SU-DHL-6 (cell line): Measurements from ENCODE around the gene SERINC3.

ENCODE experiments used
- H2AFZ ChIP-seq: fragments of 200-600 bp; sonication (generic); 2 replicates; pipeline ENCODE4 v1.6.1; 2014; ENCODE audit warnings: low read depth, mild to moderate bottlenecking, moderate library complexity, mixed read lengths, antibody characterized with exemption, low read length; ENCODE audit not compliant: severe bottlenecking
- H3F3A ChIP-seq: fragments of 200-600 bp; shearing (Covaris generic); 2 replicates; pipeline ENCODE4 v1.6.0; 2016; ENCODE audit warnings: antibody characterized with exemption, mild to moderate bottlenecking; ENCODE audit not compliant: insufficient read depth
- H3K27ac ChIP-seq: fragments of 200-600 bp; sonication (generic); 2 replicates; pipeline ENCODE4 v1.5.1; 2016; ENCODE audit warnings: low read depth, mild to moderate bottlenecking, low read length, moderate library complexity, mixed read lengths
- H3K27me3 ChIP-seq: fragments of 200-600 bp; sonication (generic), shearing (Covaris generic); 2 replicates; pipeline ENCODE4 v1.6.0; 2014; ENCODE audit warnings: mild to moderate bottlenecking, low read length
- H3K36me3 ChIP-seq: fragments of 200-600 bp; sonication (generic); 2 replicates; pipeline ENCODE4 v1.6.1; 2014; ENCODE audit warnings: mild to moderate bottlenecking, low read length, mixed read lengths
- H3K4me2 ChIP-seq: fragments of 300-600, 200-600 bp; shearing (Covaris generic), sonication (generic); 2 replicates; pipeline ENCODE4 v1.6.0; 2014; ENCODE audit warnings: low read length, low read depth, mild to moderate bottlenecking; ENCODE audit not compliant: poor library complexity, severe bottlenecking
- H3K4me3 ChIP-seq: fragments of 200-600 bp; sonication (generic); 2 replicates; pipeline ENCODE4 v1.5.1; 2014; ENCODE audit warnings: antibody characterized with exemption, low read length, mild to moderate bottlenecking, mixed read lengths; ENCODE audit not compliant: insufficient read depth, poor library complexity, severe bottlenecking
- H3K79me2 ChIP-seq: fragments of 200-600 bp; sonication (generic); 2 replicates; pipeline ENCODE4 v1.6.1; 2014; ENCODE audit warnings: mild to moderate bottlenecking, low read length, moderate library complexity; ENCODE audit not compliant: insufficient read depth
- H3K9ac ChIP-seq: fragments of 200-600 bp; sonication (generic); 2 replicates; pipeline ENCODE4 v1.7.0; 2014; ENCODE audit warnings: mild to moderate bottlenecking, low read length
- H3K9me2 ChIP-seq: fragments of 200-600 bp; sonication (generic); replicated peaks from 2 replicates; pipeline ENCODE4 v1.6.1; 2014; ENCODE audit warnings: low read length; ENCODE audit not compliant: insufficient read depth
- H3K9me3 ChIP-seq: fragments of 200-600 bp; sonication (generic); 2 replicates; pipeline ENCODE4 v1.6.1; 2014; ENCODE audit warnings: low read length, mixed read lengths; ENCODE audit not compliant: insufficient read depth
- H4K20me1 ChIP-seq: fragments of 200-600 bp; sonication (generic); 2 replicates; pipeline ENCODE4 v1.6.1; 2014; ENCODE audit warnings: low read depth, mild to moderate bottlenecking, antibody characterized with exemption, low read length, moderate library complexity, mixed read lengths
- EZH2phosphoT487 ChIP-seq: fragments of 200-600 bp; sonication (generic), shearing (Covaris generic); conservative IDR thresholded peaks from 2 replicates; pipeline ENCODE4 v1.6.1; 2018; ENCODE audit warnings: mild to moderate bottlenecking, antibody characterized with exemption, low read length, moderate library complexity, mixed read lengths
- TF ChIP-seq, protein P1 (sequence below): fragments of 200-600 bp; sonication (generic); IDR thresholded peaks from one replicate; pipeline ENCODE4 v1.5.1; 2017; ENCODE audit warnings: antibody characterized with exemption, mild to moderate bottlenecking, low read length, moderate library complexity; ENCODE audit not compliant: insufficient read depth, poor library complexity, severe bottlenecking

Gene SERINC3

DNA sequence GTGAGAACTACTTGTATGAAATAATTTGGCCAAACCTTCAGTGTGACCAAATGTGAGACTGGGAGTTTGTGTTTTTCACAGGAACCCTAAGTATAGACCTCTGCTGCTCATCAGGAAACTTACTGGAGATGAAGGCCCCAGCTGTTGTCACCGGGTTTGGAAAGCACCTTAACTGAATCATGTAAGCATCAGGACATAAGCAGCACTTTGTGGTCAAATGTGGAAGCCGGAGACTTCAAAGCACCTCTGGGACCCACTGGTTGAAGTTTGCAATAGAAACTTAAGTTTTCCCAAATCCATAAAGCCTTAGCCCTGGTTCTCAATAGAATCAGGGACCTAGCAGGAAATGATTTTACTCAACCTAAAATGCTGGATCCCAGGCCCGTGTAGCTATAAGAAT is 31.9 kb downstream of the SERINC3 start:
- Histone ChIP-seq H3F3A (no peaks in the 10 kb centered on the region), H3K79me2 (no peaks in the 10 kb centered on the region), H3K27me3 (no peaks in the 10 kb centered on the region), H4K20me1 (no peaks in the 10 kb centered on the region), H3K9me3 (no peaks in the 10 kb centered on the region), H2AFZ (no peak overlapping the region), H3K9me2 (no peaks in the 10 kb centered on the region), H3K9ac (no peak overlapping the region), H3K4me2 (no peak overlapping the region), H3K36me3 (peaks cover 7% of the 10 kb centered on the region; the same call in 1 of the 2 replicates), H3K4me3 (no peak overlapping the region), H3K27ac (no peak overlapping the region)
- TF ChIP-seq, protein P1, sequence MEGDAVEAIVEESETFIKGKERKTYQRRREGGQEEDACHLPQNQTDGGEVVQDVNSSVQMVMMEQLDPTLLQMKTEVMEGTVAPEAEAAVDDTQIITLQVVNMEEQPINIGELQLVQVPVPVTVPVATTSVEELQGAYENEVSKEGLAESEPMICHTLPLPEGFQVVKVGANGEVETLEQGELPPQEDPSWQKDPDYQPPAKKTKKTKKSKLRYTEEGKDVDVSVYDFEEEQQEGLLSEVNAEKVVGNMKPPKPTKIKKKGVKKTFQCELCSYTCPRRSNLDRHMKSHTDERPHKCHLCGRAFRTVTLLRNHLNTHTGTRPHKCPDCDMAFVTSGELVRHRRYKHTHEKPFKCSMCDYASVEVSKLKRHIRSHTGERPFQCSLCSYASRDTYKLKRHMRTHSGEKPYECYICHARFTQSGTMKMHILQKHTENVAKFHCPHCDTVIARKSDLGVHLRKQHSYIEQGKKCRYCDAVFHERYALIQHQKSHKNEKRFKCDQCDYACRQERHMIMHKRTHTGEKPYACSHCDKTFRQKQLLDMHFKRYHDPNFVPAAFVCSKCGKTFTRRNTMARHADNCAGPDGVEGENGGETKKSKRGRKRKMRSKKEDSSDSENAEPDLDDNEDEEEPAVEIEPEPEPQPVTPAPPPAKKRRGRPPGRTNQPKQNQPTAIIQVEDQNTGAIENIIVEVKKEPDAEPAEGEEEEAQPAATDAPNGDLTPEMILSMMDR, result no peak
- TF ChIP-seq EZH2phosphoT487, result no peak

DNA sequence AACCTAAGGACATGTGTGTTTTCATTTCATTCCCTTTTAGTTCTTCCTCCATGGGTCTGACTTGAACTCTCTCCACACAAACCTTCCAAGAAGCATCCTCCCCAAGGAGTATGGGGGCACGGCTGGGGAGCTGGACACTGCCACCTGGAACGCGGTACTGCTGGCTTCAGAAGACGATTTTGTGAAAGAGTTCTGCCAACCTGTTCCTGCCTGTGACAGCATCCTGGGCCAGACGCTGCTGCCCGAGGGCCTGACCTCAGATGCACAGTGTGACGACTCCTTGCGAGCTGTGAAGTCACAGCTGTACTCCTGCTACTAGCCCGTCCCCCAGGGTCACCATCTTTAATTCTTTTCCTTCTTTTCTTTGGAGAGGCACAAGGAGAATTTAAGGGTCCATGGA is 32.6 kb downstream of the SERINC3 start:
- Histone ChIP-seq H3F3A (no peaks in the 10 kb centered on the region), H3K27ac (no peak overlapping the region), H3K9me3 (no peaks in the 10 kb centered on the region), H3K4me2 (no peak overlapping the region), H3K9ac (no peak overlapping the region), H3K79me2 (no peaks in the 10 kb centered on the region), H3K27me3 (no peaks in the 10 kb centered on the region), H3K9me2 (no peaks in the 10 kb centered on the region), H3K4me3 (no peak overlapping the region), H4K20me1 (no peaks in the 10 kb centered on the region), H3K36me3 (peaks cover 9% of the 10 kb centered on the region), H2AFZ (no peak overlapping the region)
- TF ChIP-seq EZH2phosphoT487, result no peak
- TF ChIP-seq, protein P1, result no peak

DNA sequence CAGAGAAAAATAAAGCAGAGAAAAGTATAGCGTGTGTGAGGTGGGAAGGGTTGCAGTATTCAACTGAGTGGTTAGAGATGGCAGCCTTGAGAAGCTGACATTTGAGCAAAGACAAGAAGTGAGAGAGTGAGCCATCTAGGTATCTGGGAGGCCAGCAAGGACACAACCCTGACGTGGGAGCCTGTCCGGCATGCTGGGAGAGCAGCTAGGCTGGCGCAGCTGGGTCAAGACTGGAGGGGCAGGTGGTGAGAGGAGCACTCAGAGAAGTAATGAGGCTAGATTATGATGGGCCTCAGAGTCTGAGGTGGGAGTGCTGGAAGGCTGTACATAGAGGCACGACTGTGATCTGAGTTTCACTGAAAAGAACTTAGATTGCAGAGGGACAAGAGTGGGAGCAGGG is 33.3 kb downstream of the SERINC3 start:
- H3K4me2 ChIP-seq, result no peak overlapping the region
- H3K4me3 ChIP-seq, result no peak overlapping the region
- no peaks in the 10 kb centered on the region for H3K79me2 ChIP-seq
- H3F3A ChIP-seq, result no peaks in the 10 kb centered on the region
- no peaks in the 10 kb centered on the region for H3K9me3 ChIP-seq
- H4K20me1 ChIP-seq, result no peaks in the 10 kb centered on the region
- H3K27ac ChIP-seq, result no peak overlapping the region
- no peak overlapping the region for H2AFZ ChIP-seq
- peaks cover 11% of the 10 kb centered on the region for H3K36me3 ChIP-seq
- no peaks in the 10 kb centered on the region for H3K9me2 ChIP-seq
- no peak for TF ChIP-seq EZH2phosphoT487
- TF ChIP-seq, protein P1, result no peak
- no peak overlapping the region for H3K9ac ChIP-seq
- no peaks in the 10 kb centered on the region for H3K27me3 ChIP-seq
